CD14-positive monocyte (primary cell): ENCODE data around the gene SNX9. TPM values are rescaled to one million over a fixed set of nuclear protein-coding genes. Genes with fewer than 3 reads are reported as not detected.

Source experiments
- DNase-seq, 3 donors: peaks; one replicate each; pipeline ENCODE4 v3.0.0-alpha.2; 2011 to 2022
- H2AFZ ChIP-seq: 2 replicates; pipeline ENCODE4 v1.6.0; 2012; ENCODE audit warnings: mild to moderate bottlenecking, low read depth, low read length, inconsistent platforms; ENCODE audit not compliant: insufficient read depth, poor library complexity, severe bottlenecking
- H3K27ac ChIP-seq, 2 donors: 1 replicate in 1 of 2; 2 replicates in 1 of 2; pipeline ENCODE4 v1.5.1; 2012 to 2013; ENCODE audit warnings: low read length in 2 of 2, control low read depth in 1 of 2, inconsistent platforms in 1 of 2, low read depth in 1 of 2, mild to moderate bottlenecking in 1 of 2
- H3K27me3 ChIP-seq, 2 donors: one replicate each; pipeline versions ENCODE4 v1.6.0 to v1.6.1; 2011 to 2013; ENCODE audit warnings: low read length in 2 of 2; ENCODE audit not compliant: control insufficient read depth in 2 of 2, insufficient read depth in 2 of 2
- H3K36me3 ChIP-seq, 2 donors: replicated peaks in 1 of 2; 1 replicate in 1 of 2; 2 replicates in 1 of 2; pipeline versions ENCODE4 v1.5.1 to v1.6.1; 2012 to 2013; ENCODE audit warnings: low read length in 2 of 2, control low read depth in 1 of 2, inconsistent platforms in 1 of 2, mild to moderate bottlenecking in 1 of 2; ENCODE audit not compliant: insufficient read depth in 2 of 2, control insufficient read depth in 1 of 2
- H3K4me1 ChIP-seq, 2 donors: 1 replicate in 1 of 2; 2 replicates in 1 of 2; pipeline versions ENCODE4 v1.5.1 to v1.6.1; 2012 to 2013; ENCODE audit warnings: low read length in 2 of 2, control low read depth in 1 of 2, inconsistent platforms in 1 of 2, mild to moderate bottlenecking in 1 of 2, moderate library complexity in 1 of 2; ENCODE audit not compliant: insufficient read depth in 2 of 2, control insufficient read depth in 1 of 2
- H3K4me2 ChIP-seq: replicated peaks from 2 replicates; pipeline ENCODE3; 2012; ENCODE audit warnings: low read length, moderate library complexity, mild to moderate bottlenecking; ENCODE audit not compliant: poor library complexity, severe bottlenecking; ENCODE audit errors: extremely low read depth
- H3K4me3 ChIP-seq, 3 experiments: fragments of 200-600 bp in 1 of 3; sonication (generic) in 1 of 3; replicated peaks in 1 of 3; 1 replicate in 2 of 3; 2 replicates in 1 of 3; pipeline ENCODE4 v1.5.1; 2011 to 2013; ENCODE audit warnings: low read length in 3 of 3, mild to moderate bottlenecking in 3 of 3, control low read depth in 2 of 3, low read depth in 2 of 3, inconsistent platforms in 1 of 3, moderate library complexity in 1 of 3
- H3K79me2 ChIP-seq: 2 replicates; pipeline ENCODE4 v1.6.0; 2012; ENCODE audit warnings: mild to moderate bottlenecking, control low read depth, inconsistent platforms, low read length, moderate library complexity; ENCODE audit not compliant: insufficient read depth
- H3K9ac ChIP-seq: 2 replicates; pipeline ENCODE4 v1.6.0; 2017; ENCODE audit warnings: low read length, mild to moderate bottlenecking; ENCODE audit not compliant: insufficient read depth, poor library complexity, severe bottlenecking
- H3K9me3 ChIP-seq, 2 donors: replicated peaks in 1 of 2; 1 replicate in 1 of 2; 2 replicates in 1 of 2; pipeline versions ENCODE4 v1.5.1 to v1.6.1; 2012 to 2013; ENCODE audit warnings: low read length in 2 of 2, control low read depth in 1 of 2; ENCODE audit not compliant: control insufficient read depth in 1 of 2, insufficient read depth in 1 of 2
- H4K20me1 ChIP-seq: 2 replicates; pipeline ENCODE4 v1.6.0; 2012; ENCODE audit warnings: mild to moderate bottlenecking, low read length, control low read depth, moderate library complexity; ENCODE audit not compliant: insufficient read depth
- H3K27ac Mint-ChIP-seq, 7 donors: one replicate each; pipeline ENCODE4 v1.8.0; 2020; ENCODE audit warnings: mild to moderate bottlenecking in 7 of 7, mixed read lengths in 7 of 7, moderate library complexity in 6 of 7, inconsistent platforms in 2 of 7
- H3K27me3 Mint-ChIP-seq, 3 donors: one replicate each; pipeline ENCODE4 v1.8.0; 2021 to 2022; ENCODE audit warnings: low read depth in 3 of 3, mild to moderate bottlenecking in 3 of 3, mixed read lengths in 3 of 3, moderate library complexity in 3 of 3, inconsistent platforms in 1 of 3
- H3K36me3 Mint-ChIP-seq, 2 donors: one replicate each; pipeline ENCODE4 v1.8.0; 2020; ENCODE audit warnings: mixed read lengths in 2 of 2, inconsistent platforms in 1 of 2, mild to moderate bottlenecking in 1 of 2
- H3K4me1 Mint-ChIP-seq: one replicate; pipeline ENCODE4 v1.8.0; 2020; ENCODE audit warnings: mild to moderate bottlenecking, mixed read lengths
- H3K4me3 Mint-ChIP-seq, 2 donors: one replicate each; pipeline ENCODE4 v1.8.0; 2020; ENCODE audit warnings: mild to moderate bottlenecking in 2 of 2, mixed read lengths in 2 of 2, moderate library complexity in 1 of 2
- H3K9me3 Mint-ChIP-seq, 7 donors: one replicate each; pipeline ENCODE4 v1.8.0; 2020 to 2022; ENCODE audit warnings: mixed read lengths in 7 of 7, mild to moderate bottlenecking in 6 of 7, moderate library complexity in 6 of 7, inconsistent platforms in 2 of 7
- WGBS: methylation state at CpG from one replicate; pipeline ENCODE4 v1.1.5; 2013; ENCODE audit warnings: missing lambda C conversion rate; ENCODE audit not compliant: insufficient coverage; 5-methylcytosine and 5-hydroxymethylcytosine counted together
- intact Hi-C, 2 donors: fragments of 100-400 bp; cut with micrococcal nuclease; formaldehyde crosslinking; loops; one replicate each; pipeline versions ENCODE4 v1.15.0 to v1.15.1; 2023
- polyA plus RNA-seq, 3 donors: library from polyadenylated mRNA; depleted of rRNA in 1 of 3; unstranded in 2 of 3; stranded (reverse) in 1 of 3; fragments of 300-500 nt in 2 of 3; fragments of >200 nt in 1 of 3; fragmentation: Illumina TruSeq in 2 of 3; gene quantifications; 1 replicate in 2 of 3; 2 replicates in 1 of 3; pipeline ENCODE4 v1.2.3, GENCODE V29; 2012 to 2021
- TF ChIP-seq, protein P1 (sequence below): fragments of 200-600 bp; IDR thresholded peaks from one replicate; pipeline ENCODE4 v1.8.0; 2022; ENCODE audit warnings: antibody characterized with exemption, mild to moderate bottlenecking

SNX9 gene
- polyA plus RNA-seq, 3 donors, result 5.5 to 8.1 (median 7.2) TPM

DNA sequence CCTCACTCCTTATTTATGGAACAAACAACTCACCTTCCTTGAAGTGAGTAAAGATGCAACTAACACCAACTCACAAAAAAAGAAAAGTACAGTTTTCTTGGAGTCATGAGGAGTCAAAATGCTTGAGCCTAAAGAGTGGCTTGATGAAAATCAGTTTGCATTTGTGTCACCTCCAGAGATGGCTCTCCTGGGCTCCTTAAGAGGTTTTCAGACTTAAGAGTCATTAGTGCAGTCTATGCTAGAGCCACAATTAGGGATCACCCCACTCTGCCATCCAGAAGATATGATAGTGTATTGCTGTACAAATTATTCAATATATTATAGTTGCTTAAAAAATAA, 11.9 kb upstream of the SNX9 start:
- H3K36me3 Mint-ChIP-seq, result no peaks in the 10 kb centered on the region
- no peak overlapping the region for H2AFZ ChIP-seq
- no peak overlapping the region for H3K27ac Mint-ChIP-seq

GRCh38 chr6:157811476-157812173, 11.4 kb upstream of the SNX9 start:
- H3K4me1 ChIP-seq, result no peaks in the 10 kb centered on the region
- Mint-ChIP-seq H3K27me3 (no peaks in the 10 kb centered on the region), H3K27ac (no peak overlapping the region), H3K36me3 (no peaks in the 10 kb centered on the region), H3K4me1 (peaks cover 5% of the 10 kb centered on the region), H3K4me3 (no peak overlapping the region), H3K9me3 (peaks cover 2 to 12% (median 5%) of the 10 kb centered on the region in 7 donors)
- intact Hi-C loops, result no loop called here
- peaks cover 0 to 3% of the 10 kb centered on the region in 2 donors for H3K9me3 ChIP-seq
- WGBS, result no CpG with 5 or more reads among the region's 3 CpGs
- no peak overlapping the region for H3K9ac ChIP-seq
- no peaks in the 10 kb centered on the region for H3K27me3 ChIP-seq
- H3K27ac ChIP-seq, result no peak overlapping the region
- H3K79me2 ChIP-seq, result no peaks in the 10 kb centered on the region
- no peak overlapping the region for H3K4me3 ChIP-seq
- TF ChIP-seq, protein P1, sequence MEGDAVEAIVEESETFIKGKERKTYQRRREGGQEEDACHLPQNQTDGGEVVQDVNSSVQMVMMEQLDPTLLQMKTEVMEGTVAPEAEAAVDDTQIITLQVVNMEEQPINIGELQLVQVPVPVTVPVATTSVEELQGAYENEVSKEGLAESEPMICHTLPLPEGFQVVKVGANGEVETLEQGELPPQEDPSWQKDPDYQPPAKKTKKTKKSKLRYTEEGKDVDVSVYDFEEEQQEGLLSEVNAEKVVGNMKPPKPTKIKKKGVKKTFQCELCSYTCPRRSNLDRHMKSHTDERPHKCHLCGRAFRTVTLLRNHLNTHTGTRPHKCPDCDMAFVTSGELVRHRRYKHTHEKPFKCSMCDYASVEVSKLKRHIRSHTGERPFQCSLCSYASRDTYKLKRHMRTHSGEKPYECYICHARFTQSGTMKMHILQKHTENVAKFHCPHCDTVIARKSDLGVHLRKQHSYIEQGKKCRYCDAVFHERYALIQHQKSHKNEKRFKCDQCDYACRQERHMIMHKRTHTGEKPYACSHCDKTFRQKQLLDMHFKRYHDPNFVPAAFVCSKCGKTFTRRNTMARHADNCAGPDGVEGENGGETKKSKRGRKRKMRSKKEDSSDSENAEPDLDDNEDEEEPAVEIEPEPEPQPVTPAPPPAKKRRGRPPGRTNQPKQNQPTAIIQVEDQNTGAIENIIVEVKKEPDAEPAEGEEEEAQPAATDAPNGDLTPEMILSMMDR, result no peak
- peak in 1 of 3 donors; percentile 45 for DNase-seq
- H2AFZ ChIP-seq, result no peak overlapping the region
- H4K20me1 ChIP-seq, result no peaks in the 10 kb centered on the region
- no peaks in the 10 kb centered on the region for H3K36me3 ChIP-seq
- no peak overlapping the region for H3K4me2 ChIP-seq

More for the DNA sequence above, 11.9 kb upstream of the SNX9 start:
- Histone ChIP-seq H3K79me2 (no peaks in the 10 kb centered on the region), H3K27ac (no peak overlapping the region), H4K20me1 (no peaks in the 10 kb centered on the region), H3K27me3 (no peaks in the 10 kb centered on the region), H3K4me1 (no peaks in the 10 kb centered on the region), H3K36me3 (no peaks in the 10 kb centered on the region), H3K9me3 (peaks cover 0 to 3% of the 10 kb centered on the region in 2 donors), H3K4me3 (no peak overlapping the region), H3K9ac (no peak overlapping the region), H3K4me2 (no peak overlapping the region)
- Mint-ChIP-seq H3K4me1 (peaks cover 5% of the 10 kb centered on the region), H3K27me3 (no peaks in the 10 kb centered on the region), H3K9me3 (peaks cover 2 to 12% (median 5%) of the 10 kb centered on the region in 7 donors), H3K4me3 (no peak overlapping the region)
- no peak for DNase-seq
- TF ChIP-seq, protein P1, result no peak
- intact Hi-C loops, result no loop called here
